SJSA1 (cell line): ENCODE data around the gene GNG13. TPM values are rescaled to one million over a fixed set of nuclear protein-coding genes. Genes with fewer than 3 reads are reported as not detected.
"Not testable (repeated sequence)": the region's sequence is repeated elsewhere in the genome, so short reads cannot be mapped to it uniquely, and the experiment has no call there.

Experiments used
- DNase-seq, 2 experiments: peaks; one replicate each; pipeline ENCODE4 v3.0.0-alpha.2; 2015 to 2020; ENCODE audit warnings: low spot score in 2 of 2, low read depth in 1 of 2
- H3K27ac ChIP-seq: fragments of 250-450 bp; sonication (Bioruptor Pico); 2 replicates; pipeline ENCODE4 v1.5.1; 2020; ENCODE audit warnings: mild to moderate bottlenecking, moderate library complexity
- H3K27me3 ChIP-seq: fragments of 250-450 bp; sonication (Bioruptor Pico); replicated peaks from 2 replicates; pipeline ENCODE4 v1.5.1; 2020; ENCODE audit warnings: mild to moderate bottlenecking, moderate library complexity
- H3K36me3 ChIP-seq: fragments of 250-450 bp; sonication (Bioruptor Pico); 2 replicates; pipeline ENCODE4 v1.5.1; 2020; ENCODE audit warnings: mild to moderate bottlenecking
- H3K4me1 ChIP-seq: fragments of 250-450 bp; sonication (Bioruptor Pico); replicated peaks from 2 replicates; pipeline ENCODE4 v1.6.1; 2021; ENCODE audit warnings: mild to moderate bottlenecking
- H3K4me3 ChIP-seq: fragments of 250-450 bp; sonication (Bioruptor Pico); 2 replicates; pipeline ENCODE4 v1.5.1; 2020; ENCODE audit warnings: mild to moderate bottlenecking
- H3K9me3 ChIP-seq: fragments of 250-450 bp; sonication (Bioruptor Pico); replicated peaks from 2 replicates; pipeline ENCODE4 v1.5.1; 2020; ENCODE audit warnings: mild to moderate bottlenecking
- total RNA-seq: library from RNA; depleted of rRNA; stranded (reverse); fragments of >200 nt; shearing (Covaris generic); gene quantifications from 2 replicates; pipeline ENCODE4 v1.2.3, GENCODE V29; 2014

Gene GNG13
- total RNA-seq, 1 experiment from 2014 or later: not detected

- Histone ChIP-seq H3K4me3 (no peak overlapping the region), H3K9me3 (no peaks in the 10 kb centered on the region), H3K27me3 (peaks cover 30% of the 10 kb centered on the region), H3K36me3 (no peaks in the 10 kb centered on the region), H3K27ac (no peak overlapping the region), H3K4me1 (peaks cover 8% of the 10 kb centered on the region; the same call in 1 of the 2 replicates)
- no peak for DNase-seq
Measured at GRCh38 chr16:825341-826061, 25.0 kb upstream of the GNG13 start.

GRCh38 chr16:824601-825000 lies 24.1 kb upstream of the GNG13 start:
- Histone ChIP-seq H3K9me3 (no peaks in the 10 kb centered on the region), H3K4me3 (no peak overlapping the region), H3K27ac (no peak overlapping the region), H3K36me3 (no peaks in the 10 kb centered on the region), H3K4me1 (peaks cover 8% of the 10 kb centered on the region; the same call in 1 of the 2 replicates), H3K27me3 (peaks cover 26% of the 10 kb centered on the region)
- no peak for DNase-seq

- Histone ChIP-seq H3K36me3 (no peaks in the 10 kb centered on the region), H3K27me3 (peaks cover 26% of the 10 kb centered on the region), H3K9me3 (no peaks in the 10 kb centered on the region), H3K4me3 (no peak overlapping the region), H3K27ac (no peak overlapping the region), H3K4me1 (peaks cover 8% of the 10 kb centered on the region; the same call in 1 of the 2 replicates)
- no peak for DNase-seq
Measured at GRCh38 chr16:824194-824593, 23.7 kb upstream of the GNG13 start.

GRCh38 chr16:822909-823297 lies 22.4 kb upstream of the GNG13 start:
- no peak overlapping the region for H3K4me3 ChIP-seq
- peaks cover 8% of the 10 kb centered on the region; the same call in 1 of the 2 replicates for H3K4me1 ChIP-seq
- no peaks in the 10 kb centered on the region for H3K9me3 ChIP-seq
- H3K27me3 ChIP-seq: peaks cover 26% of the 10 kb centered on the region
- no peak for DNase-seq
- no peaks in the 10 kb centered on the region for H3K36me3 ChIP-seq
- H3K27ac ChIP-seq: no peak overlapping the region

GRCh38 chr16:822174-822908 lies 21.8 kb upstream of the GNG13 start:
- Histone ChIP-seq H3K27ac (no peak overlapping the region), H3K9me3 (no peaks in the 10 kb centered on the region), H3K4me1 (peaks cover 8% of the 10 kb centered on the region; the same call in 1 of the 2 replicates), H3K27me3 (peaks cover 24% of the 10 kb centered on the region), H3K4me3 (no peak overlapping the region), H3K36me3 (no peaks in the 10 kb centered on the region)
- no peak for DNase-seq

- Histone ChIP-seq H3K4me3 (no peak overlapping the region), H3K36me3 (no peaks in the 10 kb centered on the region), H3K27me3 (peaks cover 20% of the 10 kb centered on the region), H3K9me3 (no peaks in the 10 kb centered on the region), H3K27ac (no peak overlapping the region), H3K4me1 (peaks cover 8% of the 10 kb centered on the region; the same call in 1 of the 2 replicates)
- DNase-seq: no peak
Measured at GRCh38 chr16:821751-822150, 21.2 kb upstream of the GNG13 start.

- Histone ChIP-seq H3K9me3 (no peaks in the 10 kb centered on the region), H3K4me1 (peaks cover 8% of the 10 kb centered on the region; the same call in 1 of the 2 replicates), H3K4me3 (no peak overlapping the region), H3K36me3 (no peaks in the 10 kb centered on the region), H3K27ac (no peak overlapping the region), H3K27me3 (peaks cover 14% of the 10 kb centered on the region)
- DNase-seq: no peak
Measured at GRCh38 chr16:820748-821147, 20.2 kb upstream of the GNG13 start.

GRCh38 chr16:820044-820408 lies 19.5 kb upstream of the GNG13 start:
- DNase-seq, H3K27me3 ChIP-seq, H3K27ac ChIP-seq, H3K9me3 ChIP-seq, H3K4me3 ChIP-seq, H3K4me1 ChIP-seq, H3K36me3 ChIP-seq: not testable (repeated sequence)

- Histone ChIP-seq H3K4me3 (no peak overlapping the region), H3K36me3 (no peaks in the 10 kb centered on the region), H3K4me1 (peaks cover 10% of the 10 kb centered on the region), H3K27me3 (peaks cover 3% of the 10 kb centered on the region), H3K9me3 (no peaks in the 10 kb centered on the region), H3K27ac (no peak overlapping the region)
- no peak for DNase-seq
Measured at GRCh38 chr16:819336-820043, 19.0 kb upstream of the GNG13 start.

- H3K36me3 ChIP-seq: no peaks in the 10 kb centered on the region
Measured at GRCh38 chr16:818592-818991, 18.1 kb upstream of the GNG13 start.

GRCh38 chr16:818132-818531 lies 17.6 kb upstream of the GNG13 start:
- H3K4me1 ChIP-seq: peaks cover 15% of the 10 kb centered on the region
- H3K4me3 ChIP-seq: no peak overlapping the region
- DNase-seq: no peak
- no peaks in the 10 kb centered on the region for H3K36me3 ChIP-seq
- no peak overlapping the region for H3K27ac ChIP-seq
- peaks cover 14% of the 10 kb centered on the region for H3K27me3 ChIP-seq
- H3K9me3 ChIP-seq: no peaks in the 10 kb centered on the region

More at GRCh38 chr16:818592-818991, 18.1 kb upstream of the GNG13 start:
- peaks cover 10% of the 10 kb centered on the region for H3K27me3 ChIP-seq
- H3K27ac ChIP-seq: no peak overlapping the region
- H3K9me3 ChIP-seq: no peaks in the 10 kb centered on the region
- no peak for DNase-seq
- H3K4me3 ChIP-seq: no peak overlapping the region
- peaks cover 11% of the 10 kb centered on the region for H3K4me1 ChIP-seq

GRCh38 chr16:817001-817906 lies 16.7 kb upstream of the GNG13 start:
- no peak for DNase-seq
- Histone ChIP-seq H3K27ac (no peak overlapping the region), H3K4me1 (peaks cover 17% of the 10 kb centered on the region), H3K9me3 (no peaks in the 10 kb centered on the region), H3K27me3 (peaks cover 15% of the 10 kb centered on the region), H3K4me3 (no peak overlapping the region), H3K36me3 (no peaks in the 10 kb centered on the region)

- no peak for DNase-seq
- Histone ChIP-seq H3K4me3 (no peak overlapping the region), H3K27ac (no peak overlapping the region), H3K4me1 (peaks cover 17% of the 10 kb centered on the region), H3K9me3 (no peaks in the 10 kb centered on the region), H3K36me3 (no peaks in the 10 kb centered on the region), H3K27me3 (peaks cover 15% of the 10 kb centered on the region)
Measured at GRCh38 chr16:815861-816260, 15.3 kb upstream of the GNG13 start.
